ENCODE data around the gene SWAP70.

Gene SWAP70

DNA sequence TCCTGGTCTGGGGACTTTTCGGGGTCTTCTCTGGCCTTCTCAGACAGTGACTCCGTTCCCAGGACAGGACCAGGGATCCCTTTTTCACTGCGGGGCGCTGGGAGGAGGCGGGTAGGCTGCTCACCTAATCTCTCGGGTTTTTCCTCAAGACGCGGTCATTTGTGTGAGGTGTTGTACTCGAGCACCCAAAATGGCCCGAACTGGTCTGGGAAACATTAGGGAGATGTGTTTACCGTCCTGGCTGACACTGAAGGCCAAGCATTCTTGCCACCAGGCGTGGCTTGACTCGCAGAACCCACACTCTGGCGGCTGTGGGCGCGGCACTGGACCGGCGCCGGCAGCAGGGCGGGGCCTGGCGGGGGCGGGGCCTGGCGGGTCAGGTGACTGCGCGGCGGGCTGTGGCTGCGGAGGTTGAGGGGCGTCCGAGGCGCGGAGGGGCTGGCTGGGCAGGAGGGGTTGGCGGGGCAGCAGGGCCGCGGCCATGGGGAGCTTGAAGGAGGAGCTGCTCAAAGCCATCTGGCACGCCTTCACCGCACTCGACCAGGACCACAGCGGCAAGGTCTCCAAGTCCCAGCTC lies at the start of gene SWAP70:
TSS of gene SWAP70 (plus strand) at position 379 of the 577 bp plus-strand sequence. CDS start at position 482, 103 bp downstream.
- no peak for TF ChIP-seq RARB (CRISPR knock-in tag; IDR thresholded peaks at IDR 0.05)
- TF ChIP-seq ZNF565 (CRISPR knock-in tag; conservative IDR thresholded peaks at IDR 0.05; ENCODE audit: low read depth), result no peak
- no peak for TF ChIP-seq TOX (CRISPR knock-in tag; IDR thresholded peaks at IDR 0.05; ENCODE audit: borderline replicate concordance)
- no peak for TF ChIP-seq TCF4 (CRISPR knock-in tag; IDR thresholded peaks at IDR 0.05; ENCODE audit: borderline replicate concordance)
- TF ChIP-seq, protein P1, sequence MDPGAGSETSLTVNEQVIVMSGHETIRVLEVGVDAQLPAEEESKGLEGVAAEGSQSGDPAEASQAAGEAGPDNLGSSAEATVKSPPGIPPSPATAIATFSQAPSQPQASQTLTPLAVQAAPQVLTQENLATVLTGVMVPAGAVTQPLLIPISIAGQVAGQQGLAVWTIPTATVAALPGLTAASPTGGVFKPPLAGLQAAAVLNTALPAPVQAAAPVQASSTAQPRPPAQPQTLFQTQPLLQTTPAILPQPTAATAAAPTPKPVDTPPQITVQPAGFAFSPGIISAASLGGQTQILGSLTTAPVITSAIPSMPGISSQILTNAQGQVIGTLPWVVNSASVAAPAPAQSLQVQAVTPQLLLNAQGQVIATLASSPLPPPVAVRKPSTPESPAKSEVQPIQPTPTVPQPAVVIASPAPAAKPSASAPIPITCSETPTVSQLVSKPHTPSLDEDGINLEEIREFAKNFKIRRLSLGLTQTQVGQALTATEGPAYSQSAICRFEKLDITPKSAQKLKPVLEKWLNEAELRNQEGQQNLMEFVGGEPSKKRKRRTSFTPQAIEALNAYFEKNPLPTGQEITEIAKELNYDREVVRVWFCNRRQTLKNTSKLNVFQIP (CRISPR knock-in tag; IDR thresholded peaks at IDR 0.05; ENCODE audit: borderline replicate concordance, low read depth), result no peak
- no peak for TF ChIP-seq ZC3H10 (CRISPR knock-in tag; IDR thresholded peaks at IDR 0.05)
- peak; percentile 98 for ATAC-seq

GRCh38 chr11:9615031-9615451 lies 48.8 kb upstream of the SWAP70 start:
- ATAC-seq, result no peak
- TF ChIP-seq, protein P2, sequence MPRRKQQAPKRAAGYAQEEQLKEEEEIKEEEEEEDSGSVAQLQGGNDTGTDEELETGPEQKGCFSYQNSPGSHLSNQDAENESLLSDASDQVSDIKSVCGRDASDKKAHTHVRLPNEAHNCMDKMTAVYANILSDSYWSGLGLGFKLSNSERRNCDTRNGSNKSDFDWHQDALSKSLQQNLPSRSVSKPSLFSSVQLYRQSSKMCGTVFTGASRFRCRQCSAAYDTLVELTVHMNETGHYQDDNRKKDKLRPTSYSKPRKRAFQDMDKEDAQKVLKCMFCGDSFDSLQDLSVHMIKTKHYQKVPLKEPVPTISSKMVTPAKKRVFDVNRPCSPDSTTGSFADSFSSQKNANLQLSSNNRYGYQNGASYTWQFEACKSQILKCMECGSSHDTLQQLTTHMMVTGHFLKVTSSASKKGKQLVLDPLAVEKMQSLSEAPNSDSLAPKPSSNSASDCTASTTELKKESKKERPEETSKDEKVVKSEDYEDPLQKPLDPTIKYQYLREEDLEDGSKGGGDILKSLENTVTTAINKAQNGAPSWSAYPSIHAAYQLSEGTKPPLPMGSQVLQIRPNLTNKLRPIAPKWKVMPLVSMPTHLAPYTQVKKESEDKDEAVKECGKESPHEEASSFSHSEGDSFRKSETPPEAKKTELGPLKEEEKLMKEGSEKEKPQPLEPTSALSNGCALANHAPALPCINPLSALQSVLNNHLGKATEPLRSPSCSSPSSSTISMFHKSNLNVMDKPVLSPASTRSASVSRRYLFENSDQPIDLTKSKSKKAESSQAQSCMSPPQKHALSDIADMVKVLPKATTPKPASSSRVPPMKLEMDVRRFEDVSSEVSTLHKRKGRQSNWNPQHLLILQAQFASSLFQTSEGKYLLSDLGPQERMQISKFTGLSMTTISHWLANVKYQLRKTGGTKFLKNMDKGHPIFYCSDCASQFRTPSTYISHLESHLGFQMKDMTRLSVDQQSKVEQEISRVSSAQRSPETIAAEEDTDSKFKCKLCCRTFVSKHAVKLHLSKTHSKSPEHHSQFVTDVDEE (CRISPR knock-in tag; IDR thresholded peaks at IDR 0.05), result no peak
- TF ChIP-seq ZNF8 (CRISPR knock-in tag; IDR thresholded peaks at IDR 0.05) (no peak), BACH2 (CRISPR knock-in tag; IDR thresholded peaks at IDR 0.05; ENCODE audit: borderline replicate concordance) (no peak), ZC3H10 (CRISPR knock-in tag; IDR thresholded peaks at IDR 0.05) (no peak), ISL1 (CRISPR knock-in tag; IDR thresholded peaks at IDR 0.05) (no peak), PPARA (CRISPR knock-in tag; IDR thresholded peaks at IDR 0.05; ENCODE audit: borderline replicate concordance) (no peak), ZFP30 (CRISPR knock-in tag; IDR thresholded peaks at IDR 0.05) (no peak), GLIS3 (CRISPR knock-in tag; IDR thresholded peaks at IDR 0.05) (no peak)
- TF ChIP-seq, protein P3, sequence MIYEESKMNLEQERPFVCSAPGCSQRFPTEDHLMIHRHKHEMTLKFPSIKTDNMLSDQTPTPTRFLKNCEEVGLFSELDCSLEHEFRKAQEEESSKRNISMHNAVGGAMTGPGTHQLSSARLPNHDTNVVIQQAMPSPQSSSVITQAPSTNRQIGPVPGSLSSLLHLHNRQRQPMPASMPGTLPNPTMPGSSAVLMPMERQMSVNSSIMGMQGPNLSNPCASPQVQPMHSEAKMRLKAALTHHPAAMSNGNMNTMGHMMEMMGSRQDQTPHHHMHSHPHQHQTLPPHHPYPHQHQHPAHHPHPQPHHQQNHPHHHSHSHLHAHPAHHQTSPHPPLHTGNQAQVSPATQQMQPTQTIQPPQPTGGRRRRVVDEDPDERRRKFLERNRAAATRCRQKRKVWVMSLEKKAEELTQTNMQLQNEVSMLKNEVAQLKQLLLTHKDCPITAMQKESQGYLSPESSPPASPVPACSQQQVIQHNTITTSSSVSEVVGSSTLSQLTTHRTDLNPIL (CRISPR knock-in tag; IDR thresholded peaks at IDR 0.05; ENCODE audit: low read depth), result no peak

DNA sequence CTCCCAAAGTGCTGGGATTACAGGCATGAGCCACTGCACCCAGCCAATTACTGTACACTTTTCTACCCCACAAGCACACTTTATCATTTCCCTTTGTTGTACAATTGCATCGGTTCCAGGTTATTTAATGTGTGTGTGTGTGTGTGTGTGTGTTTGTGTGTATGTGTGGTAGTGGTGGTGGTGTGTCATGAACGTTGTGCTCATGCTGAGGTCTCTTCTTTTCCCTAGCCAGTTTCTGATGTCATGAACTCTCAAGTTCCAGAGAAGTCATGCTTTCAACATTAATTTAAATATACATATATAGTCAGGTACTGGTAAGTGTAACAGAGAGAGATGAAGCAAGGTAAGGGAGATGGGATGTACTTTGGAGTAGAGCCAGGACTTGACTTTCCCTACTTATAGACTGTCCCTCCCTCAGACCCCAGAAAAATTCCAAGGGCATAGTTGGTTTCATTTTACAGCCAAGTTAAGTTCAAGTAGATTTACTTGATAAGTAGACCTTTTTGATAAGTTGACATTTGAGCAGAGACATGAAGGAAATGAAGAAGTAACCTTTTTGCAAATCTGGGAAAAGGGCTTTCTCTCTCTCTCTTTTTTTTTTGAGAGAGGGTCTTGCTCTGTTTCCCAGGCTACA lies 47.7 kb upstream of the SWAP70 start:
- no peak for ATAC-seq
- TF ChIP-seq ZFP3 (CRISPR knock-in tag; IDR thresholded peaks at IDR 0.05), result no peak
- TF ChIP-seq ISL1 (CRISPR knock-in tag; IDR thresholded peaks at IDR 0.05), result no peak
- TF ChIP-seq PPARA (CRISPR knock-in tag; IDR thresholded peaks at IDR 0.05; ENCODE audit: borderline replicate concordance), result no peak
- TF ChIP-seq, protein P1 (CRISPR knock-in tag; IDR thresholded peaks at IDR 0.05; ENCODE audit: borderline replicate concordance, low read depth), result no peak
- TF ChIP-seq, protein P4, sequence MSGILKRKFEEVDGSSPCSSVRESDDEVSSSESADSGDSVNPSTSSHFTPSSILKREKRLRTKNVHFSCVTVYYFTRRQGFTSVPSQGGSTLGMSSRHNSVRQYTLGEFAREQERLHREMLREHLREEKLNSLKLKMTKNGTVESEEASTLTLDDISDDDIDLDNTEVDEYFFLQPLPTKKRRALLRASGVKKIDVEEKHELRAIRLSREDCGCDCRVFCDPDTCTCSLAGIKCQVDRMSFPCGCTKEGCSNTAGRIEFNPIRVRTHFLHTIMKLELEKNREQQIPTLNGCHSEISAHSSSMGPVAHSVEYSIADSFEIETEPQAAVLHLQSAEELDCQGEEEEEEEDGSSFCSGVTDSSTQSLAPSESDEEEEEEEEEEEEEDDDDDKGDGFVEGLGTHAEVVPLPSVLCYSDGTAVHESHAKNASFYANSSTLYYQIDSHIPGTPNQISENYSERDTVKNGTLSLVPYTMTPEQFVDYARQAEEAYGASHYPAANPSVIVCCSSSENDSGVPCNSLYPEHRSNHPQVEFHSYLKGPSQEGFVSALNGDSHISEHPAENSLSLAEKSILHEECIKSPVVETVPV (CRISPR knock-in tag; IDR thresholded peaks at IDR 0.05), result no peak
- no peak for TF ChIP-seq BACH2 (CRISPR knock-in tag; IDR thresholded peaks at IDR 0.05; ENCODE audit: borderline replicate concordance)
- no peak for TF ChIP-seq ARNTL (CRISPR knock-in tag; IDR thresholded peaks at IDR 0.05; ENCODE audit: borderline replicate concordance, low read depth)
- no peak for TF ChIP-seq ZFP30 (CRISPR knock-in tag; IDR thresholded peaks at IDR 0.05)

- ATAC-seq, result no peak
- TF ChIP-seq OSR1 (CRISPR knock-in tag; IDR thresholded peaks at IDR 0.05) (no peak), TCF4 (CRISPR knock-in tag; IDR thresholded peaks at IDR 0.05; ENCODE audit: borderline replicate concordance) (no peak), ISL1 (CRISPR knock-in tag; IDR thresholded peaks at IDR 0.05) (no peak), ZFP30 (CRISPR knock-in tag; IDR thresholded peaks at IDR 0.05) (no peak), ZFP3 (CRISPR knock-in tag; IDR thresholded peaks at IDR 0.05) (no peak), ARNTL (CRISPR knock-in tag; IDR thresholded peaks at IDR 0.05; ENCODE audit: borderline replicate concordance, low read depth) (no peak)
- TF ChIP-seq, protein P1 (CRISPR knock-in tag; IDR thresholded peaks at IDR 0.05; ENCODE audit: borderline replicate concordance, low read depth), result no peak
These were observed 47.0 kb upstream of the SWAP70 start for GRCh38 chr11:9616858-9617257.
